GM21529 (cell line): ENCODE data around the gene CACNA2D3.

Experiments used
- ATAC-seq: cut with Tn5 transposase; IDR thresholded peaks from one replicate; pipeline ENCODE4 v1.9.1; 2021; ENCODE audit not compliant: unreplicated experiment

CACNA2D3 gene

DNA sequence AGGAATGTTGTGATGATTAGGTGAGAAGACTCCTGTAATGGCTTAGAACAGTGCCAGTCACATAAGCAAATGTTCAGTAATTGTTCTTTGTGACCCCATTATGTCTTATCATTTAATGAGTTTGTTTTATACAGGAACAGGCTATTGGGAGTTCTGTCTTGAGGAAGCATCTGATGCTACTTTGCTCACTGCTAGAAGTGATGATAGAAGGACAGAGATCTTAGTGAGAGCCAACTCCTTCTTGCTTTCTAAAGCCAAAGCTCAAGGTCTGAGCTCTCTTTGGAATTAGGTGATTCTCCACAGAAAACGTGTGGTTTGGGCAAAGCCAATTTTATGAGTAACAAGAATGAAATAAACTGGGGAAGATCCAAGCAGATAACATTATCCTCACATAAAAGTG, 590.7 kb downstream of the CACNA2D3 start:
- no peak for ATAC-seq

GRCh38 chr3:54713455-54713854, 591.1 kb downstream of the CACNA2D3 start:
- ATAC-seq: no peak

DNA sequence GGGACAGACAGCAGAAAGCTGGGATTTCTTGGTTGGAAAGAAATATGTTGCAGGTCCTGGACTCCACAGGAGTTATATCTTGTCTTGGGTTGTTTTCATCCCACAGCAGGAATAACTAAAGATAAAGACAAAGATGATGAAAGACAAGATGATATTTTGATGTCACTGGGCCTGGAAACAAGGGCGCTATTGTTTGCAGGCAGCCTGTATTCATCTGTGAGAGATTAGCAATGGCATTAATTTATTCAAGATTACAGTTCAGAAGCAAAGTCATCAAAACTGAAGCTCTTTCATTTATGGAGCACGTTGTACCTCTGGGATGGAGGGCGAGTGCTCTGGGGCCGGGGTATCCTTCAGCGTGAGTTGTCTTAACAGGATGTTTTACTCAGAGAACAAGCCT, 591.7 kb downstream of the CACNA2D3 start:
- no peak for ATAC-seq

- no peak for ATAC-seq
Observed at GRCh38 chr3:54717506-54717905, 595.2 kb downstream of the CACNA2D3 start.

GRCh38 chr3:54719914-54720313, 597.6 kb downstream of the CACNA2D3 start:
- no peak for ATAC-seq

- ATAC-seq: no peak
Observed at GRCh38 chr3:54720604-54721003, 598.3 kb downstream of the CACNA2D3 start.

- no peak for ATAC-seq
Observed at GRCh38 chr3:54731732-54732445, 609.5 kb downstream of the CACNA2D3 start.

- ATAC-seq: no peak
Observed at GRCh38 chr3:54733106-54734006, 611.0 kb downstream of the CACNA2D3 start.

DNA sequence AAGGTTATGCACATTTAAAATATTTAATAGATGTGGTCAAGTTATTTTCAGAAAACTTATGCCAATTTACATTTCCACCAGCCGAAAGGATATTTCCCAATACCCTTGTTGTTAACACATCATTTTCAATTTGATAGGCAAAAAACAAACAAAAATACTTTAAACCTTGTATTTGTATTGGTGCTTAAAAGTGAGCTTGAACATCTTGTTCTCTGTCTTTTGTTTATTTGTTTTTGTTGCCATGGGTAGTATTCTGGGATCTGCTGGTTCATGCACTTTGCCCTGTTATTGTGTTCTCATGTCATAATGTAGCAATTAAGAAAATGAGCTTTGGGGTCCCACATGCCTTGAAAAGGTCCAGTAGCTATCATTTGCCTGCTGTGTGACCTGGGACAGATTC, 614.1 kb downstream of the CACNA2D3 start:
- no peak for ATAC-seq

DNA sequence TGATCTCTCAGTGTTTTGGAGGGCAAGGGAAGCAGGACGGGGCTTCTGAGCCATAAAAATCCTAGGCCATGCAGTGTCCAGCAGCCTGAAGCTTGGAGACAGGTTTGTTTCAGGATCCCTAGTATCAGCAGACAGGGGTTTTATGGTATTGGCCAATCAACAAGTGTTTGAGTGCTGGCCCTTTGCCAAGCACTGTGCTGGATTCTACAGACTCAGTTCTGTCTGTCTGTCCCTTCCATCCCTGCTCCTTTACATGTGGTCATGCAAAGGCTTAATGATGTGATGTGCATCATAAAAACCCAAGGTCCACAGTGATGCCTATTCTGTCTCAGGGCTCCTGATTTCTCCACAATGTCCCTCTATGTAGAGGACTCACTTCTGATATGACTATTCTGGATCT, 621.4 kb downstream of the CACNA2D3 start:
- ATAC-seq: no peak

DNA sequence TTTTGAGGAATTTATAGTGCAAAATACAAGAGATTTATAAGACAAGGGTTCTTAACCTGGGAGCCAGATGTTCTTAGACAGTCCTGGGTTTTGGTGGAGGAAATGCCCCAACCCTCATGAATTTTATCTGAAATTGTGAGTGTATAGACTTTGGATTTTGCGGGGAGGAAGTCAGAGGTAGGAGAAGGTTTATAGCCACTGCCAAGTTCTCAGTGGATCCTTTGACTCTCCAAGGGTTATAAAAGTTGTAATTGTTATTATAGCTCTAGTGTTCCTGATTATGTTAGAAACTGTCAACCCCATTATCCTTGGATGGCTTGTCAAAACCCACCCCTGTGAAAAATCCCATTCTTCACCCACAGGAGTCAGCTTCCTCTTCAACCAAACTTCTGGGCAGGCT, 621.9 kb downstream of the CACNA2D3 start:
- ATAC-seq: no peak

GRCh38 chr3:54745843-54746242, 623.5 kb downstream of the CACNA2D3 start:
- no peak for ATAC-seq

DNA sequence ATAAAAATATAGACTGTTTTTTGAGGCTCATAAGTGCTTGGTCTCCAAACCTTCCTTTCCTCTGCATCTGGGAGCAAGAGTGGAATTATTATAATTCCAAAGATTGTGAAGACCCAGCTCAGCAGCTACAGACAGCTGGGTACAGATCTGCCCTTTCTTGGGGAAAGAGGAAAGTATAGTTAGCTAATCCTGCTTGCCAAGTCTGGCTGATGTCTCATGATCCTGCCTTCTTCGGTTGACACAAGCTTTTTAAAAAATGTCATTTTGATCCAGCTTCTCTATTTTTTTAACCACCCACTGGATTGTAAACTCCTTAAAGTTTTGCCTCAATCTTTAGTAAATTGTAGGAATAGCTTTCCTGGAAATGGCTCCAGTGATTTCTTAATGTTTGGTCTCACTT, 624.4 kb downstream of the CACNA2D3 start:
- ATAC-seq: no peak

DNA sequence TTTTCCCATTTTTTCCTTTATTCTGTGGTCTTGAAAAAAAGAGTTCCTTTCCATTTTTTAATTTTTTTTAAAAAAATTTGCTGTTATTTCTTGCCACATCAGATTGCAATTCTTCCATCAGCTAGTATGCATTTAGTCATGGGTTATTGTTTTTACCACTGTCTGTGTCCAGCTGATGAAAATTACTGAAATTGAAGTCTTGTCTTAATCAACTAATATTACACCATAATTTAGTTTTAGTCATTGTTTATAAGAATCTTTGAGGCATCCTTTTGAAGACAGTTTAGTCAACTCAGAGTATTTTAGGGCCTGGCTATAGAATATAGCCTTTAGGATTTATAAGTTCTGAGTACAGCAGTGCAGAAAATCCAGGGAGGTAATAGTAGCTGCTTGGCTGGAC, 633.4 kb downstream of the CACNA2D3 start:
- ATAC-seq: no peak

GRCh38 chr3:54756330-54756731, 634.0 kb downstream of the CACNA2D3 start:
- no peak for ATAC-seq

DNA sequence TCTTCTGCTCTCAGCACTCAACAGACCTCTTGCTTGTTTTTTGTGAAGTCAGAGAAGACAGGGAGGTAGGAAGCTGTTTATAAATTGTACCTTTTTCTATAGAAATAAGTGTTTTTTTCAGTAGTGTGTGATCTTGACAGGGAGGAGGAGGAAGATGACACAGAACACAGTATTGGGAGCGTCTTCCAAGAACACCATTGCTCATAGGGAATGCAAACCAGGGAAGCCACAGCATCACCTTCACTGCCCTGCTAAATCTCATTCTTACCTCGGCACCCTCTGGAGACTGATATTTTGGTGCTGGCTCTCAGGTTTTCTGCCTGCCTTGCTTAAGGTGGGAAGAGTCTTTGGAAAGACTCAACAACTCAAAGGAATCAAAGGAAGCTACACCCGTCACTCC, 636.1 kb downstream of the CACNA2D3 start:
- ATAC-seq: no peak

GRCh38 chr3:54759166-54759565, 636.8 kb downstream of the CACNA2D3 start:
- no peak for ATAC-seq

- ATAC-seq: no peak
Observed at GRCh38 chr3:54760201-54760600, 637.8 kb downstream of the CACNA2D3 start.

- no peak for ATAC-seq
Observed at GRCh38 chr3:54761637-54762036, 639.3 kb downstream of the CACNA2D3 start.

GRCh38 chr3:54764911-54765310, 642.6 kb downstream of the CACNA2D3 start:
- ATAC-seq: no peak

DNA sequence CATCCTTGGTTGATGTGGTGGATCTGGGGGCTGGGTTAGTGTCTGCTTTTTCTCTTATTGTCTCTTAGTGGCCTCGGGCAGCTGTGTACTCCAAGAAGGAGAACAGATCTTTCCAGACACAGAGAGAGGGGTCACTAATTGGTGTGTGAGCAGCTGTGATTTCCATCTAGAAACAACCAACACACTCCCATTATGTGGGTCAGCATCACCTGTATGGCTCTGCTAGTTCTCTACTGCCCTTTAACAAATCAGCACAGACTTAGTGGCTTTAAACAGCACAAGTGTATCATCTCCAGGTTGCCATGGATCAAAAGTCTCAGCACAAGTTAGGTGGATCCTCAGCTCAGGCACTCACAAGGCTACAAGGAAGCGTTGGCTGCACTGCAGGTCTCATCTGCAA, 648.7 kb downstream of the CACNA2D3 start:
- no peak for ATAC-seq

DNA sequence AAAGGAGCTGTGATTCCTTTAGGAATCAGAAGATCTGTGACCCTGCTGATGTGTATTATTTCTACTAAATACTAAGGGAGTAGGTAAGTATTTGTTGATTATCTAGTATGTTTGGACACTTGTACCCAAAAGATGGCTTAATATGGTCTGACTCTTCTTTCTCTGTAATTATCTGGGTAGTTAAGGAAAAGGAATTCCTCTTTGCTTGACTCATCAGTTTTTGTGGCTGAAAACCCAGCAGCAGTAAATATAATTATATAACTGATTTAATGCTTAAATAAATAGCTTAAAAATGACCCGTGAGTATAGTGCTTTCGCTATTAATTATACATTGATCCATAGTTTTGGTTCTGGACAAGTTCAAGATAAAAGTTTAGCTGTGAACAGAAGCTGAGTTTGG, 649.7 kb downstream of the CACNA2D3 start:
- no peak for ATAC-seq
